Transverse colon (tissue), 4 donors: ENCODE results near the gene ZGLP1. TPM values are rescaled to one million over a fixed set of nuclear protein-coding genes. Genes with fewer than 3 reads are reported as not detected.
"Not testable (repeated sequence)": the region's sequence is repeated elsewhere in the genome, so short reads cannot be mapped to it uniquely, and the experiment has no call there.

Experiments
- DNase-seq: peaks from one replicate; pipeline ENCODE4 v3.0.0-alpha.2; 2019
- H3K27ac ChIP-seq, 4 donors: fragments of 200-600 bp; sonication (generic); 2 replicates each; pipeline ENCODE4 v1.5.1; 2016 to 2018; ENCODE audit warnings: inconsistent platforms in 4 of 4
- H3K27me3 ChIP-seq: fragments of 200-600 bp; sonication (generic); 2 replicates; pipeline ENCODE4 v1.5.1; 2017; ENCODE audit warnings: inconsistent platforms
- H3K36me3 ChIP-seq, 4 donors: fragments of 200-600 bp; sonication (generic); 2 replicates each; pipeline ENCODE4 v1.5.1; 2017 to 2019; ENCODE audit warnings: inconsistent platforms in 4 of 4
- H3K4me1 ChIP-seq, 4 donors: fragments of 200-600 bp; sonication (generic); 2 replicates each; pipeline ENCODE4 v1.5.1; 2017 to 2020; ENCODE audit warnings: inconsistent platforms in 4 of 4
- H3K4me3 ChIP-seq, 4 donors: fragments of 200-600 bp; sonication (generic); 1 replicate in 1 of 4; 2 replicates in 3 of 4; pipeline versions ENCODE4 v1.5.1 to v1.6.1; 2017 to 2019; ENCODE audit warnings: inconsistent platforms in 4 of 4
- H3K9me3 ChIP-seq, 2 donors: fragments of 200-600 bp; sonication (generic); 2 replicates each; pipeline ENCODE4 v1.5.1; 2017 to 2019; ENCODE audit warnings: inconsistent platforms in 2 of 2
- CTCF ChIP-seq, 5 experiments: fragments of 200-600 bp in 3 of 5; fragments of 450-650 bp in 2 of 5; sonication (generic) in 3 of 5; IDR thresholded peaks; 1 replicate in 2 of 5; 2 replicates in 3 of 5; pipeline ENCODE4 v1.5.1; 2016 to 2017; ENCODE audit warnings: antibody characterized with exemption in 5 of 5, inconsistent platforms in 3 of 5, mild to moderate bottlenecking in 2 of 5, moderate library complexity in 1 of 5
- EP300 ChIP-seq: sonication (generic); formaldehyde crosslinking; IDR thresholded peaks from one replicate; pipeline ENCODE4 v1.6.1; 2017; ENCODE audit warnings: antibody characterized with exemption, low read depth
- POLR2A ChIP-seq: fragments of 450-650 bp; IDR thresholded peaks from one replicate; pipeline ENCODE4 v1.6.1; 2016; ENCODE audit warnings: antibody characterized with exemption, mild to moderate bottlenecking, moderate library complexity
- POLR2AphosphoS5 ChIP-seq, 3 donors: sonication (generic); formaldehyde crosslinking; IDR thresholded peaks; one replicate each; pipeline ENCODE4 v1.6.1; 2016; ENCODE audit warnings: antibody characterized with exemption in 3 of 3
- WGBS, 2 donors: methylation state at CpG; one replicate each; pipeline ENCODE4 v1.1.5; 2018; ENCODE audit warnings: low coverage in 1 of 2; 5-methylcytosine and 5-hydroxymethylcytosine counted together
- in situ Hi-C, 4 donors: fragments of 200-750 bp; cut with MboI; loops; one replicate each; pipeline versions ENCODE4 v1.15.0 to v1.15.1; 2017; ENCODE audit warnings: low sequenced_read_pairs in 3 of 4, low pct_ligation_motif_present in 1 of 4, low pct_unique_long_range_greater_than_20kb in 1 of 4
- intact Hi-C: fragments of 100-400 bp; cut with DNase I; formaldehyde crosslinking; loops from one replicate; pipeline ENCODE4 v1.15.1; 2023; ENCODE audit warnings: low total_unique reads
- total RNA-seq, 4 donors: library from RNA; depleted of rRNA; stranded (reverse); fragments of >200 nt; gene quantifications; one replicate each; pipeline ENCODE4 v1.1.0, GENCODE V29; 2016

Gene ZGLP1
- total RNA-seq, 4 donors from 2014 or later, result 1.9 to 8.2 (median 3.8) TPM

- TF ChIP-seq POLR2AphosphoS5 (IDR thresholded peaks at IDR 0.05) (no peak), POLR2A (no peak), EP300 (no peak), CTCF (IDR thresholded peaks at IDR 0.05) (no peak)
- H3K9me3 ChIP-seq, result no peaks in the 10 kb centered on the region
- 91% methylated on average over 33 of the region's 34 CpGs; no CpG with 5 or more reads in 1 of the 2 donors for WGBS, 2 donors
- H3K4me3 ChIP-seq, result no peak overlapping the region
- H3K4me1 ChIP-seq, result peaks cover 8 to 25% (median 21%) of the 10 kb centered on the region in 4 donors
- H3K27me3 ChIP-seq, result peaks cover 28% of the 10 kb centered on the region
- intact Hi-C loops, result no loop called here
- no peaks in the 10 kb centered on the region for H3K36me3 ChIP-seq
- no peak for DNase-seq
- in situ Hi-C loops, result no loop called here
- H3K27ac ChIP-seq, result no peak overlapping the region
These were observed 25.3 kb downstream of the ZGLP1 start for GRCh38 chr19:10284065-10284959.

GRCh38 chr19:10283301-10284064 lies 26.1 kb downstream of the ZGLP1 start:
- Histone ChIP-seq H3K27me3 (peaks cover 20% of the 10 kb centered on the region), H3K4me3 (no peak overlapping the region), H3K9me3 (no peaks in the 10 kb centered on the region), H3K4me1 (peaks cover under 1 to 17% (median 12%) of the 10 kb centered on the region in 4 donors), H3K27ac (no peak overlapping the region), H3K36me3 (no peaks in the 10 kb centered on the region)
- in situ Hi-C loops (no loop called here), intact Hi-C loops (no loop called here)
- 60 to 79% methylated on average over 1 to 22 of the region's 23 CpGs for WGBS, 2 donors
- DNase-seq, result no peak
- no peak for TF ChIP-seq CTCF (IDR thresholded peaks at IDR 0.05)
- TF ChIP-seq EP300, result no peak
- TF ChIP-seq POLR2A, result no peak
- TF ChIP-seq POLR2AphosphoS5 (IDR thresholded peaks at IDR 0.05), result no peak

- H3K4me1 ChIP-seq, DNase-seq, H3K27ac ChIP-seq, in situ Hi-C loops, H3K27me3 ChIP-seq, H3K36me3 ChIP-seq, intact Hi-C loops, H3K9me3 ChIP-seq, H3K4me3 ChIP-seq: not testable (repeated sequence)
- WGBS, 2 donors, result 92 to 100% methylated on average over 2 to 5 of the region's 5 CpGs
These were observed 27.6 kb downstream of the ZGLP1 start for GRCh38 chr19:10282043-10282442.

- TF ChIP-seq CTCF (IDR thresholded peaks at IDR 0.05) (no peak), POLR2AphosphoS5 (IDR thresholded peaks at IDR 0.05) (no peak), POLR2A (no peak), EP300 (no peak)
- no peaks in the 10 kb centered on the region for H3K36me3 ChIP-seq
- WGBS, 2 donors, result 60 to 78% methylated on average over 1 to 5 of the region's 5 CpGs
- H3K27me3 ChIP-seq, result no peaks in the 10 kb centered on the region
- in situ Hi-C loops (no loop called here), intact Hi-C loops (no loop called here)
- no peak overlapping the region for H3K4me3 ChIP-seq
- no peaks in the 10 kb centered on the region for H3K4me1 ChIP-seq
- no peak for DNase-seq
- H3K27ac ChIP-seq, result no peak overlapping the region
- no peaks in the 10 kb centered on the region for H3K9me3 ChIP-seq
These were observed 29.7 kb downstream of the ZGLP1 start for GRCh38 chr19:10279737-10280442.
